ENCODE measurements around the gene CDX1. TPM values are rescaled to one million over a fixed set of nuclear protein-coding genes. Genes with fewer than 3 reads are reported as not detected.

The CDX1 gene
- total RNA-seq, 1 donor from 2014 or later = not detected

GRCh38 chr5:150208187-150209098 lies 41.9 kb downstream of the CDX1 start:
- H3K9me3 ChIP-seq (replicated peaks) = no peaks in the 10 kb centered on the region
- H3K4me3 ChIP-seq = no peak overlapping the region
- no peaks in the 10 kb centered on the region for H3K36me3 ChIP-seq
- H3K27ac ChIP-seq (replicated peaks) = no peak overlapping the region
- intact Hi-C loops (cut with micrococcal nuclease) = no loop called here
- no peak for DNase-seq
- peaks cover 13% of the 10 kb centered on the region for H3K4me1 ChIP-seq
- no peaks in the 10 kb centered on the region for H3K27me3 ChIP-seq (ENCODE audit: low read depth)
- no peak for TF ChIP-seq CTCF (IDR thresholded peaks at IDR 0.05; ENCODE audit: borderline replicate concordance)

GRCh38 chr5:150209099-150209635 lies 42.6 kb downstream of the CDX1 start:
- no peak for DNase-seq
- intact Hi-C loops (cut with micrococcal nuclease) = no loop called here

GRCh38 chr5:150210644-150211043 lies 44.1 kb downstream of the CDX1 start:
- peaks cover 23% of the 10 kb centered on the region for H3K4me1 ChIP-seq
- intact Hi-C loops (cut with micrococcal nuclease) = loop anchor here (10.0 kb wide), 1 partner anchor 186 kb away; no protein-coding TSS in a partner anchor
- no peak for TF ChIP-seq CTCF (IDR thresholded peaks at IDR 0.05; ENCODE audit: borderline replicate concordance)
- no peak for DNase-seq
- no peaks in the 10 kb centered on the region for H3K27me3 ChIP-seq (ENCODE audit: low read depth)
- no peaks in the 10 kb centered on the region for H3K9me3 ChIP-seq (replicated peaks)
- no peak overlapping the region for H3K27ac ChIP-seq (replicated peaks)
- H3K4me3 ChIP-seq = no peak overlapping the region
- H3K36me3 ChIP-seq = no peaks in the 10 kb centered on the region

More at GRCh38 chr5:150209099-150209635, 42.6 kb downstream of the CDX1 start:
- Histone ChIP-seq H3K4me3 (no peak overlapping the region), H3K27me3 (ENCODE audit: low read depth) (no peaks in the 10 kb centered on the region), H3K36me3 (no peaks in the 10 kb centered on the region), H3K27ac (replicated peaks) (no peak overlapping the region), H3K4me1 (peaks cover 15% of the 10 kb centered on the region), H3K9me3 (replicated peaks) (no peaks in the 10 kb centered on the region)
- TF ChIP-seq CTCF (IDR thresholded peaks at IDR 0.05; ENCODE audit: borderline replicate concordance) = no peak

- no peak for DNase-seq
- TF ChIP-seq CTCF (IDR thresholded peaks at IDR 0.05; ENCODE audit: borderline replicate concordance) = no peak
- Histone ChIP-seq H3K4me1 (peaks cover 31% of the 10 kb centered on the region), H3K36me3 (no peaks in the 10 kb centered on the region), H3K9me3 (replicated peaks) (no peaks in the 10 kb centered on the region), H3K27me3 (ENCODE audit: low read depth) (no peaks in the 10 kb centered on the region), H3K4me3 (no peak overlapping the region), H3K27ac (replicated peaks) (no peak overlapping the region)
- intact Hi-C loops (cut with micrococcal nuclease) = loop anchor here (10.0 kb wide), 1 partner anchor 187 kb away; no protein-coding TSS in a partner anchor
These were observed 44.8 kb downstream of the CDX1 start for GRCh38 chr5:150211156-150212030.

GRCh38 chr5:150213530-150213929 lies 47.0 kb downstream of the CDX1 start:
- Histone ChIP-seq H3K9me3 (replicated peaks) (no peaks in the 10 kb centered on the region), H3K27me3 (ENCODE audit: low read depth) (peaks cover 4% of the 10 kb centered on the region), H3K4me1 (peaks cover 42% of the 10 kb centered on the region), H3K27ac (replicated peaks) (peak overlapping the region; percentile 51), H3K36me3 (no peaks in the 10 kb centered on the region), H3K4me3 (no peak overlapping the region)
- no peak for DNase-seq
- no peak for TF ChIP-seq CTCF (IDR thresholded peaks at IDR 0.05; ENCODE audit: borderline replicate concordance)
- intact Hi-C loops (cut with micrococcal nuclease) = loop anchor here (10.0 kb wide), 1 partner anchor 189 kb away; no protein-coding TSS in a partner anchor
